ENCODE measurements around the gene BNC2.

BNC2 gene

GRCh38 chr9:16815079-16815478, 55.4 kb downstream of the BNC2 start:
- no peak for DNase-seq

DNA sequence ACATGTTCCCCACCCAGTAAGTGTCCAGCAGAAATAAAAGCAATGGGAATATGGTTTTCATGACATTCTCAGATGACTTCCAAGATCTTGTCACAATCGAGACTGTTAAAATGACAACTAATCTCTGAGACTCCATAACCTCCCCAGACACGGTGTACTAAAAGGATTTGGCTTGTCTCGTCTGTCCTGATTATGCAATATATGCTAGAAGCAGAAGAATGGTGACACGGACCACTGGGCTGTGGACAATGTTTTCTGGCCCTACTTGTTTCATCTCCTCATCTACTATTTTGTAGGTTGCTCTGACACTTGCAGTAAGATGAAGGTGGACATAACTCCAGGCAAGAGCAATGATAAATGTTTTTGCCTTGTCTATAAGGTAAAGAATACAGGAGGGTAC, 56.6 kb downstream of the BNC2 start:
- no peak for DNase-seq

- no peak for DNase-seq
These were observed 58.3 kb downstream of the BNC2 start for GRCh38 chr9:16811987-16812685.

DNA sequence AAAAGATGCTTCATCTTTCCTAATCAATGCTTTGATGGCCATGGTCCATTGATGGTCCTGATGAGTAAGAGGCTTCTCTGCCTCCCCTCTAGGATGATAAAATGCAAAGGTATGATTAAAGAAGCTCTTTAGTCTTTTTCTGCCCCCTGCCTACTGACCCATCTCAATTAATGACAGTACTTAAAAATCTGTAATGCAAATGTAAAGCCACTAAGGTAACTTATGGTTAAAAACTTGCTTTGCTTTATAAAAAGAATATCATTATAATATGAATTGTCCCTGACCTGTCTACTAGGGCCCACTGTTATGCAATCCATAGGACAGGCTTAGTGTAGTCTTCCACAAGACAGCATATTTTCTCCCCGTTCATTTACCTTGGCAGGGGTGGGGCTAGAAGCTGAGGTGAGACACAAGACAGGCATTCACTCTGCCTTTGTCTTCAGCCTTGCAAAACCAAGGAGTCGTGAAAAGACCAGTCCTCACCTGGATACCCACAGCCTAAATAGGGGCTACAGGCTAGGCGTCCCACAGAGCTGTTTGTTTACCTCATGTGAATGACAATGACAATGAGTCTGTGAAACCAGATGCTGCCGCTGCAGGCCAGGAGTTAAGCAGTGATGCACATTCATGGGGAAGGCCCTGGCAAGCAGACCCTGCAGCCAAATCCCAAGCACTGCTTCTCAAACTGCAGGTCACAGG, 60.4 kb downstream of the BNC2 start:
- DNase-seq = no peak

DNA sequence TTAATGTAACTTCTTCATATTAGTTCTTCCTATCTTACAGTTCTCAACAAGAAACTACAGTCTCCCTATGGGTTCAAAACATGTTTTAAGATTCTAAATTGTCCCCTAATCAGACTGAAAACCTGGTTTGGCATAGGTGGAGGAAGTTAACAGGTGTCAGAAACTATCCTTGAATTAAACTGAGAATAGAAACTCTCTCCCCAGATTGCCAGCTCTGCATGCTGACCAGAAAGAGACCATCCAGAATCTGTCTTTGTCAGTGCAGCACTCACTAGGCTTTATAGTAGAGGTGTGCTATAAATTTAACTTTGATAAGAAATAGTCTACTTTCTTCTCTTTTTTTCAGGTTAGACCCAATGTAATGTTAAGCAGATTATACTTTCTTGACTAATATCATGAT, 63.8 kb downstream of the BNC2 start:
- DNase-seq = no peak

DNA sequence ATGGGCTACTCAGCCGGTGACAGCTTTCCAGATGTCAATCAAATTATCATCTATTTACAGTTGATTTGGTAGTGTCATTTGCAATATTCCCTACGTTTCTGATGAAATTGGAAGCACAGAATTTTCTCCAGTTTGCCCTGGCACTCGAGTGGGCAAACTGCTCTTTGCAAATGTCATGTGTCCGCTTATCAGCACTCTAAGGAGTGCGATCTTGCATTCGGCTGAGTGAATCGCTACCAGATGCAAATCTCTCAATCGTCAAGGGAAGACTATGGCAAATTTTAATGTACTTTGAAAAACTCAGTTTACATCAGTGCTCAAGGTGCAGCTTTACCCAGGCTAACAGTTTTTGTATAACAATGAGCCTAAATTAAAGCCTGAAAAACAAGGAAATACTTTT, 66.8 kb downstream of the BNC2 start:
- no peak for DNase-seq

DNA sequence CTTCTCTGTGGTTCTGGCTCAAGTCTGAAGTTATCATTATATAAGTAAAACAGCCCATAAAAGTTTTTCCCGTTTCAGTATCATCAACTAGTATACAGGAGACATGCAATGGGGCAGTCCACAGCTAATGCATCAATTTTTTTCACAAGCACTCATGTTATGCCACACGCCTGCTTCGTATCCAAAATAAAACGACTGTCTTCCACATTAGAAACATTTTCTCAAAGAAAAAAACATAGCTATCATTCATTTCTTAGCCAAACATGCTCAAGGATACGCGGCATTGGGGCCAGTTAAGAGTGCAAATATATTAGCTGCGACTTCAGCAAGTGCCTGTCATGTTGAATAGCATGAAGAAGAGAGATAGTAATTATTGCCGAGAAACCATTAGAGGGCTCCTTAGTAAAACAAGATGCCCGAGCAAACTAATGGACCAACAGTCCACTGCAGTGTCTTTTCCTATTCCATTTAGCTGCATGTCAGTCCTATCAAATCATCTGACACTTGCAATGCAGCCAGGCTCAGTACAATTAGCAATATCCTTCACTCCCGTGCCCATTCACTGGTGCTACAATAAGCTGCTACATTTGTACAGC, 68.5 kb downstream of the BNC2 start:
- no peak for DNase-seq

- no peak for DNase-seq
These were observed 74.1 kb downstream of the BNC2 start for GRCh38 chr9:16796304-16796825.

- peak; percentile 88 for DNase-seq
These were observed 75.4 kb downstream of the BNC2 start for GRCh38 chr9:16794871-16795639.

DNA sequence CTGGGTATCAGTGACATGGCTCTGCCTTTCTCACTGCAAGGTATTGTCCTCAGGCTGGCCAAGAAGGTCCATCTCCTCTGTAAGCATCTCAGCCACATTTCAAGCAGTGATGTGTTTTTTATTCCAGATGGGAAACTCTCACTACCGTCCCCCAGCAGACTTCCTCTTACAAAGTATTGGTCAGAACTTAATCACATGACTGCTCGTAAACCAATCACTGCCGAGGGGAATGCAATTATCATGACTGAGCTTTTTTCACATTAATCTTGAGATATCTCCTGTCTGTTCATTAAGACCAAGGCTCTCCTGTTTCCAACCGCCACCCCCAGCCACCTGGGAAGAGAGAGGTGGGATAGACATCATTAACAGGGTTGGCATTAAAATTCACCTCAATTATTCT, 76.4 kb downstream of the BNC2 start:
- DNase-seq = no peak

- DNase-seq = peak; percentile 24
These were observed 82.7 kb downstream of the BNC2 start for GRCh38 chr9:16787724-16788123.

GRCh38 chr9:16784002-16784401, 86.5 kb downstream of the BNC2 start:
- DNase-seq = no peak

DNA sequence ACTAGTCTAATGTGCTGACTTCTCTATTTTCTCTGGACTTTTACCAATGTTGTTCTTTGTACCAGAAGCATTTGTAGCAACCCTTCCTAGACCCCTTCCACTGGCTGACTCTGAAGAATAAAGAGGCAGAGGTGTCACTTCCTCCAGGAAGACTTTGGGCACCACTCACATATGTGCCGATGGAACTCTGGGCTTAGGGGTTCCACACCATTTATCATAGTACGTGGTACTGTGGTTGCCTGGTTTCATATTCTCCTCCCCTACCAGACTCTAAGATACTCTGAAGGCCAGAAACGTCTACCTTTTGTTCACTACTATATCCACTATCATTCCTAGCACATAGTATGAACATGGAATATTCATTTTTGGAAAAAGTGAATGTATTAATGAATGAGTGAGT, 88.0 kb downstream of the BNC2 start:
- no peak for DNase-seq

DNA sequence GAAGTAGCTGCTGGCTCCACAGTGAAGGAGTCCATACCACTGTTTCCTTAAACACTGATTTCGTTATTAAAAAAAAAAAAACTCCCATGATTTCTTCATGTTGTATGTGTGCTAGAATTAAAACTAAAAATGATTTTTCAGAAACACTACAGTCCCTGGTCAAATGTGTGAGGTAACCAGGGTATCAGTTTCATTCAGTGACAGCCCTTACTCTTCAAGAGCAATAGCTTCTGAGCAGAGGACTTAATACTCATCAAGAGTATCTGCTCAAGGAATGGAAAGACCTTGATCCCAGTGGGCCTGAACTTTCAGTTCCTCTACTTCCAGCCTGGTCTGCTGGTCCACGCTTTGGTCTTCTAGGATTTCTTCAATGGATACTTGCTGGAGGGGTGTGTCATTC, 95.1 kb downstream of the BNC2 start:
- DNase-seq = no peak

DNA sequence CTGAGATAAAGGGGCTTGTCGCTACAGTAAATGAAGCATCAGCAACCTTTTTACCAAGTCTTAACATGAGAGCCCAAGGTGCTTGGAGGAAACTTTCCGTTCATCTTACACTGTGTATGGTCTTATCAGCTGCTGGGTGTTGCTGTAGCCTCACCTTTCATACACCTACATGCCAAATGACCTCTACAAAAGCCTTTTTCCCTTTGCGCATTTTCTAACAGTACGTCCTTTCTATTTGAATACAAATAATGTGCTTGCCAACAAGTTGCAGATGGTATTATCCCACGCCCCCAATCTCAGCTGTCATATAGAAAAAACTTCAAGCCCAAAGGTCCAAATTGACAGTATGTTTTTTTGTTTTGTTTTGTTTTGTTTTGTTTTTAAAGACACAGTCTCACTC, 96.9 kb downstream of the BNC2 start:
- DNase-seq = no peak

DNA sequence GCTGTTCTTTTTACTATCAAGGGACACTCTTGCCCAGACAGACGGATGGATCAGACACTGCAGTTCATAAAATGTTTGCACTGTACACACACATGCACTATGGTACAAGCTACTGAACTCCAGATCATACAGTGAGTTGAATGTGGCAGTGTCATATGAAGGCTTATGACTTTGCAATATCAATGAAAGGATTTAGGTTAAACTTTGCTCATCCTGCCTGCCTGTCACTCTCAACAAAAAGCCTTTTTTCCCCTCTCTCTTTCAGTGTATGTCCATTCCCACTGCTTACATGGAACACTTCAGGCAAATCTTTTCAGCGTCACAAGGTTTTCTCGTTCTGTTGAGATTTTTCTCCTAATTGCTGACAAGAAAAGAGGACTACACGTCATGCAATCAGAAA, 97.4 kb downstream of the BNC2 start:
- no peak for DNase-seq

GRCh38 chr9:16771356-16771755, 99.1 kb downstream of the BNC2 start:
- no peak for DNase-seq

- no peak for DNase-seq
These were observed 101.2 kb downstream of the BNC2 start for GRCh38 chr9:16769291-16769690.

- DNase-seq = no peak
These were observed 101.7 kb downstream of the BNC2 start for GRCh38 chr9:16768816-16769215.

- no peak for DNase-seq
These were observed 103.1 kb downstream of the BNC2 start for GRCh38 chr9:16767366-16767765.

- no peak for DNase-seq
These were observed 106.5 kb downstream of the BNC2 start for GRCh38 chr9:16763946-16764345.

- DNase-seq = no peak
These were observed 114.9 kb downstream of the BNC2 start for GRCh38 chr9:16755467-16756160.

DNA sequence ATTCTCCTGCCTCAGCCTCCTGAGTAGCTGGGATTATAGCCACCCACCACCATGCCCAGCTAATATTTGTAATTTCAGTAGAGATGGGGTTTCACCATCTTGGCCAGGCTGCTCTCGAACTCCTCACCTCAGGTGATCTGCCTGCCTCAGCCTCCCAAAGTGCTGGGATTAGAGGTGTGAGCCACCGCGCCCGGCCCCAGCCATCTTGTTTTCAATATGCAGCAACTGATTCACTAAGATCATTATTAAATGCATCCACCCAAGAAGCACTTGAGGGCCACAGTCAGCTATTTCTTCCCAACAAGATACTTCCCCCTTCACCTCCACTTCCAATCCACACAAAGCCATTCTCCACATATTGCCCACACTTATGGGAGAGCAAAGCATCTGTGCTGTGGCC, 115.8 kb downstream of the BNC2 start:
- DNase-seq = no peak

Measured in EL (cell line).